NCI-H2081 treated with DMSO at 0.1 percent for 48 hours (cell line): Measurements from ENCODE around the gene PFDN2.

Experiments
- DNase-seq: peaks from one replicate; lab custom pipeline; 2025; lab: John Stamatoyannopoulos, UW

PFDN2 gene

GRCh38 chr1:161117759-161118581 lies at the start of gene PFDN2, which contains the start of gene NIT1:
PFDN2 (minus strand) TSS chr1:161118037; CDS start chr1:161118026, 11 bp downstream.
NIT1 (plus strand) TSS chr1:161118105; CDS start chr1:161118177, 72 bp downstream.
- peak; percentile 37 for DNase-seq

GRCh38 chr1:161166669-161167548 lies 49.1 kb upstream of the PFDN2 start:
- no peak for DNase-seq

GRCh38 chr1:161165742-161166668 lies 48.2 kb upstream of the PFDN2 start, which contains the start of gene PPOX:
PPOX (plus strand) TSS chr1:161166426; CDS start chr1:161166848, 422 bp downstream.
- DNase-seq = peak; percentile 97

GRCh38 chr1:161164901-161165610 lies 47.2 kb upstream of the PFDN2 start:
- no peak for DNase-seq

- no peak for DNase-seq
Observed at GRCh38 chr1:161163793-161164192, 46.0 kb upstream of the PFDN2 start.

GRCh38 chr1:161162806-161163205 lies 45.0 kb upstream of the PFDN2 start:
- DNase-seq = no peak

- no peak for DNase-seq
Observed at GRCh38 chr1:161162052-161162451, 44.2 kb upstream of the PFDN2 start.

GRCh38 chr1:161161652-161162051 lies 43.8 kb upstream of the PFDN2 start:
- no peak for DNase-seq

- no peak for DNase-seq
Observed at GRCh38 chr1:161160671-161161145, 42.9 kb upstream of the PFDN2 start.

- no peak for DNase-seq
Observed at GRCh38 chr1:161159913-161160243, 42.0 kb upstream of the PFDN2 start.

GRCh38 chr1:161159087-161159912 lies 41.5 kb upstream of the PFDN2 start, which contains the start of gene USP21:
USP21 (plus strand) TSS chr1:161159500; CDS start chr1:161160641, 1,141 bp downstream.
- DNase-seq = peak; percentile 71

- no peak for DNase-seq
Observed at GRCh38 chr1:161158316-161159010, 40.6 kb upstream of the PFDN2 start.

GRCh38 chr1:161157867-161158266 lies 40.0 kb upstream of the PFDN2 start:
- DNase-seq = no peak

GRCh38 chr1:161153682-161154337 lies 36.0 kb upstream of the PFDN2 start, which contains the start of gene UFC1:
UFC1 (plus strand) TSS chr1:161153978; CDS start chr1:161153998, 20 bp downstream.
- peak; percentile 85 for DNase-seq

GRCh38 chr1:161153176-161153575 lies 35.3 kb upstream of the PFDN2 start:
- DNase-seq = no peak

- no peak for DNase-seq
Observed at GRCh38 chr1:161145832-161146231, 28.0 kb upstream of the PFDN2 start.

GRCh38 chr1:161140755-161141400 lies 23.0 kb upstream of the PFDN2 start:
- DNase-seq = no peak

- DNase-seq = no peak
Observed at GRCh38 chr1:161139766-161140165, 21.9 kb upstream of the PFDN2 start.
